Measurements from ENCODE around the gene SYT12. TPM values are rescaled to one million over a fixed set of nuclear protein-coding genes. Genes with fewer than 3 reads are reported as not detected.

SYT12 gene
- total RNA-seq, 2 experiments from 2014 or later: not detected

GRCh38 chr11:67006029-67006884 lies 16.7 kb upstream of the SYT12 start:
- Mint-ChIP-seq H3K27ac (no peak overlapping the region), H3K4me1 (ENCODE audit: low read depth) (no peaks in the 10 kb centered on the region), H3K9me3 (no peaks in the 10 kb centered on the region), H3K36me3 (ENCODE audit: low read depth) (no peaks in the 10 kb centered on the region), H3K27me3 (no peaks in the 10 kb centered on the region), H3K4me3 (no peak overlapping the region)
- H3K4me1 ChIP-seq (ENCODE audit: insufficient read depth, low read length): no peaks in the 10 kb centered on the region
- H3K27me3 ChIP-seq (ENCODE audit: control insufficient read depth in 1 of 2, insufficient read depth in 2 of 2, low read length in 2 of 2): no peaks in the 10 kb centered on the region
- DNase-seq (peak in 3 of 14 experiments; percentile 16 to 56 (median 28)), ATAC-seq (ENCODE audit: poor library complexity) (no peak)
- no peak for TF ChIP-seq CTCF (IDR thresholded peaks at IDR 0.05)
- ChIA-PET POLR2A (no interaction called here), CTCF (no interaction called here)
- H3K9me3 ChIP-seq (ENCODE audit: control insufficient read depth in 1 of 2, insufficient read depth in 1 of 2, low read length in 2 of 2): no peaks in the 10 kb centered on the region
- no peak overlapping the region for H3K4me3 ChIP-seq (ENCODE audit: low read length)
- H3K27ac ChIP-seq (ENCODE audit: low read depth in 1 of 2, low read length in 2 of 2): no peak overlapping the region
- intact Hi-C loops (cut with DNase I, micrococcal nuclease): no loop called here
- no peaks in the 10 kb centered on the region for H3K36me3 ChIP-seq (ENCODE audit: insufficient read depth, low read length)

- H3K4me3 Mint-ChIP-seq: no peak overlapping the region
Observed at GRCh38 chr11:67007126-67007525, 15.8 kb upstream of the SYT12 start.

GRCh38 chr11:67010296-67010905 lies 12.5 kb upstream of the SYT12 start:
- H3K27me3 Mint-ChIP-seq: peaks cover 4% of the 10 kb centered on the region
- TF ChIP-seq CTCF (IDR thresholded peaks at IDR 0.05): no peak
- ATAC-seq (ENCODE audit: poor library complexity) (no peak), DNase-seq (no peak)
- ChIA-PET POLR2A (no interaction called here), CTCF (no interaction called here)
- no peak overlapping the region for H3K4me3 Mint-ChIP-seq
- Histone ChIP-seq H3K36me3 (ENCODE audit: insufficient read depth, low read length) (no peaks in the 10 kb centered on the region), H3K4me1 (ENCODE audit: insufficient read depth, low read length) (no peaks in the 10 kb centered on the region), H3K4me3 (ENCODE audit: low read length) (no peak overlapping the region), H3K9me3 (ENCODE audit: control insufficient read depth in 1 of 2, insufficient read depth in 1 of 2, low read length in 2 of 2) (no peaks in the 10 kb centered on the region), H3K27me3 (ENCODE audit: control insufficient read depth in 1 of 2, insufficient read depth in 2 of 2, low read length in 2 of 2) (no peaks in the 10 kb centered on the region), H3K27ac (ENCODE audit: low read depth in 1 of 2, low read length in 2 of 2) (no peak overlapping the region)
- no peak overlapping the region for H3K27ac Mint-ChIP-seq
- no peaks in the 10 kb centered on the region for H3K9me3 Mint-ChIP-seq
- no peaks in the 10 kb centered on the region for H3K4me1 Mint-ChIP-seq (ENCODE audit: low read depth)
- intact Hi-C loops (cut with DNase I, micrococcal nuclease): no loop called here
- no peaks in the 10 kb centered on the region for H3K36me3 Mint-ChIP-seq (ENCODE audit: low read depth)

More at GRCh38 chr11:67007126-67007525, 15.8 kb upstream of the SYT12 start:
- H3K27ac Mint-ChIP-seq: no peak overlapping the region
- no peaks in the 10 kb centered on the region for H3K27me3 ChIP-seq (ENCODE audit: control insufficient read depth in 1 of 2, insufficient read depth in 2 of 2, low read length in 2 of 2)
- no peaks in the 10 kb centered on the region for H3K36me3 ChIP-seq (ENCODE audit: insufficient read depth, low read length)
- no peak for ATAC-seq (ENCODE audit: poor library complexity)
- POLR2A ChIA-PET: no interaction called here
- H3K27ac ChIP-seq (ENCODE audit: low read depth in 1 of 2, low read length in 2 of 2): no peak overlapping the region
- DNase-seq: no peak
- intact Hi-C loops (cut with DNase I, micrococcal nuclease): no loop called here
- no peaks in the 10 kb centered on the region for H3K9me3 Mint-ChIP-seq
- no peaks in the 10 kb centered on the region for H3K27me3 Mint-ChIP-seq
- no peak overlapping the region for H3K4me3 ChIP-seq (ENCODE audit: low read length)
- no peak for TF ChIP-seq CTCF (IDR thresholded peaks at IDR 0.05)
- no peaks in the 10 kb centered on the region for H3K9me3 ChIP-seq (ENCODE audit: control insufficient read depth in 1 of 2, insufficient read depth in 1 of 2, low read length in 2 of 2)
- H3K36me3 Mint-ChIP-seq (ENCODE audit: low read depth): no peaks in the 10 kb centered on the region
- CTCF ChIA-PET: no interaction called here
- no peaks in the 10 kb centered on the region for H3K4me1 Mint-ChIP-seq (ENCODE audit: low read depth)
- no peaks in the 10 kb centered on the region for H3K4me1 ChIP-seq (ENCODE audit: insufficient read depth, low read length)
